ENCODE data around the gene CTSD.

DNA sequence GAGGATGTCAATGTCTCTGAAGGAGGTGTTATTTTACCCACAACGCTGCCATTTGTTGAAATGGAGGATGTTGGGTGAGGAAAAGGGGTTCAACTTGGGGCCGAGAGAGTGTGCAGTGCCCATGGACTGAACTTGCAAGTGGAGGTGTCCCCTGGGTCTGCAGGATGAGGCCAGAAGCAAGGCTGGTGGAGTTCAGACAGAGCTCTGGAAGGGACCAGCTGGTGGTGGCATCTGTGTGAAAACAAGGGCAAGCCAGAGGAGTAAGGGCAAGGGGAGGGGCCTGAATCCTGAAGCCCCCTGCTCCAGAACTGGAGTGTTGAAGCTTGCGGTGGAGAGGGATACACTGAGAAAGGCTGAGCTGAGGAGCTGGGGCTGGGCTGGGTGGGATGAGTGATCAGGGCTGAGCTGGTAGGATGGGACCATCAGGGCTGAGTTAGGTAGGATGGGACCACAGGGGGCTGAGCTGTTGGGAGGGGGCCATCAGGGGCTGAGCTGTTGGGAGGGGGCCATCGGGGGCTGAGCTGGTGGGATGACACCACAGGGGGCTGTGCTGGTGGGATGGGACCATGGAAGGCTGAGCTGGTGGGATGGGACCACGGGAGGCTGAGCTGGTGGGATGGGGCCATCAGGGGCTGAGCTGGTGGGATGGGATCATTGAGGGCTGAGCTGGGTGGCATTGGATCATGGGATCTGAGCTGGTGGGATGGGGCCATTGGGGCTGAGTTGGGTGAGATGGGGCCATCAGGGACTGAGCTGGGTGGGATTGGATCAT, 13.4 kb upstream of the CTSD start:
- TF ChIP-seq, protein P1, sequence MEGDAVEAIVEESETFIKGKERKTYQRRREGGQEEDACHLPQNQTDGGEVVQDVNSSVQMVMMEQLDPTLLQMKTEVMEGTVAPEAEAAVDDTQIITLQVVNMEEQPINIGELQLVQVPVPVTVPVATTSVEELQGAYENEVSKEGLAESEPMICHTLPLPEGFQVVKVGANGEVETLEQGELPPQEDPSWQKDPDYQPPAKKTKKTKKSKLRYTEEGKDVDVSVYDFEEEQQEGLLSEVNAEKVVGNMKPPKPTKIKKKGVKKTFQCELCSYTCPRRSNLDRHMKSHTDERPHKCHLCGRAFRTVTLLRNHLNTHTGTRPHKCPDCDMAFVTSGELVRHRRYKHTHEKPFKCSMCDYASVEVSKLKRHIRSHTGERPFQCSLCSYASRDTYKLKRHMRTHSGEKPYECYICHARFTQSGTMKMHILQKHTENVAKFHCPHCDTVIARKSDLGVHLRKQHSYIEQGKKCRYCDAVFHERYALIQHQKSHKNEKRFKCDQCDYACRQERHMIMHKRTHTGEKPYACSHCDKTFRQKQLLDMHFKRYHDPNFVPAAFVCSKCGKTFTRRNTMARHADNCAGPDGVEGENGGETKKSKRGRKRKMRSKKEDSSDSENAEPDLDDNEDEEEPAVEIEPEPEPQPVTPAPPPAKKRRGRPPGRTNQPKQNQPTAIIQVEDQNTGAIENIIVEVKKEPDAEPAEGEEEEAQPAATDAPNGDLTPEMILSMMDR (IDR thresholded peaks at IDR 0.05): no peak
- TF ChIP-seq POLR2A (IDR thresholded peaks at IDR 0.05): no peak

Measured in adrenal gland (tissue), 5 donors.